WTC11 (cell line): ENCODE results near the gene FOXJ3. TPM values are rescaled to one million over a fixed set of nuclear protein-coding genes. Genes with fewer than 3 reads are reported as not detected.

Experiments used
- ARID4B ChIP-seq: sonication (generic); formaldehyde crosslinking; IDR thresholded peaks from 2 replicates; pipeline ENCODE4 v1.8.0; 2023; ENCODE audit warnings: missing genetic modification reagents, mild to moderate bottlenecking, borderline replicate concordance
- ATF1 ChIP-seq: sonication (generic); formaldehyde crosslinking; IDR thresholded peaks from 2 replicates; pipeline ENCODE4 v1.8.1; 2023; ENCODE audit warnings: mild to moderate bottlenecking, moderate library complexity, missing genetic modification reagents
- CDX4 ChIP-seq: fragments of 250-450 bp; sonication (Bioruptor Pico); IDR thresholded peaks from 2 replicates; pipeline ENCODE4 v1.9.0; 2021; ENCODE audit warnings: moderate library complexity, mild to moderate bottlenecking, inconsistent platforms, borderline replicate concordance
- E2F4 ChIP-seq: sonication (generic); formaldehyde crosslinking; IDR thresholded peaks from 2 replicates; pipeline ENCODE4 v1.8.1; 2022; ENCODE audit warnings: low read depth, mild to moderate bottlenecking, moderate library complexity, missing genetic modification reagents, borderline replicate concordance
- E2F5 ChIP-seq: sonication (generic); formaldehyde crosslinking; IDR thresholded peaks from 2 replicates; pipeline ENCODE4 v1.8.1; 2022; ENCODE audit warnings: mild to moderate bottlenecking, moderate library complexity, missing genetic modification reagents
- ERG ChIP-seq: fragments of 250-450 bp; sonication (Bioruptor Pico); IDR thresholded peaks from 2 replicates; pipeline ENCODE4 v1.8.0; 2021; ENCODE audit warnings: mild to moderate bottlenecking
- ETV6 ChIP-seq: sonication (generic); formaldehyde crosslinking; IDR thresholded peaks from 2 replicates; pipeline ENCODE4 v1.8.1; 2022; ENCODE audit warnings: mild to moderate bottlenecking, missing genetic modification reagents
- GRHL2 ChIP-seq: fragments of 250-450 bp; sonication (Bioruptor Pico); IDR thresholded peaks from 2 replicates; pipeline ENCODE4 v1.8.0; 2022; ENCODE audit warnings: mild to moderate bottlenecking, moderate library complexity; ENCODE audit not compliant: insufficient replicate concordance, severe bottlenecking
- IRF2 ChIP-seq: sonication (generic); formaldehyde crosslinking; IDR thresholded peaks from 2 replicates; pipeline ENCODE4 v1.8.0; 2022; ENCODE audit warnings: low read depth, missing genetic modification reagents, borderline replicate concordance
- JUN ChIP-seq: sonication (generic); formaldehyde crosslinking; IDR thresholded peaks from 2 replicates; pipeline ENCODE4 v1.8.0; 2023; ENCODE audit warnings: mild to moderate bottlenecking, missing genetic modification reagents
- KAT7 ChIP-seq: sonication (generic); formaldehyde crosslinking; IDR thresholded peaks from 2 replicates; pipeline ENCODE4 v1.8.1; 2023; ENCODE audit warnings: missing genetic modification reagents, mild to moderate bottlenecking, borderline replicate concordance
- PRRX2 ChIP-seq: fragments of 250-450 bp; sonication (Bioruptor Pico); IDR thresholded peaks from 2 replicates; pipeline ENCODE4 v1.8.0; 2021; ENCODE audit warnings: mild to moderate bottlenecking
- RELA ChIP-seq: sonication (generic); formaldehyde crosslinking; IDR thresholded peaks from 2 replicates; pipeline ENCODE4 v1.8.1; 2022; ENCODE audit warnings: missing genetic modification reagents, mild to moderate bottlenecking, borderline replicate concordance
- TCF7 ChIP-seq: sonication (generic); formaldehyde crosslinking; IDR thresholded peaks from 2 replicates; pipeline ENCODE4 v1.8.0; 2022; ENCODE audit warnings: mild to moderate bottlenecking, low read depth, missing genetic modification reagents, moderate library complexity
- TP53 ChIP-seq: sonication (generic); formaldehyde crosslinking; IDR thresholded peaks from 2 replicates; pipeline ENCODE4 v1.8.1; 2023; ENCODE audit warnings: mild to moderate bottlenecking, missing genetic modification reagents
- USF1 ChIP-seq: sonication (generic); formaldehyde crosslinking; IDR thresholded peaks from 2 replicates; pipeline ENCODE4 v1.8.0; 2022; ENCODE audit warnings: mild to moderate bottlenecking, missing genetic modification reagents
- USF2 ChIP-seq: sonication (generic); formaldehyde crosslinking; IDR thresholded peaks from 2 replicates; pipeline ENCODE4 v1.8.1; 2023; ENCODE audit warnings: mild to moderate bottlenecking, missing genetic modification reagents, moderate library complexity
- ZNF121 ChIP-seq: sonication (generic); formaldehyde crosslinking; IDR thresholded peaks from 2 replicates; pipeline ENCODE4 v1.8.0; 2023; ENCODE audit warnings: missing genetic modification reagents
- ZNF281 ChIP-seq: sonication (generic); formaldehyde crosslinking; IDR thresholded peaks from 2 replicates; pipeline ENCODE4 v1.8.0; 2023; ENCODE audit warnings: mild to moderate bottlenecking, missing genetic modification reagents
- ZNF425 ChIP-seq: fragments of 250-450 bp; sonication (Bioruptor Pico); conservative IDR thresholded peaks from 2 replicates; pipeline ENCODE4 v1.9.0; 2021; ENCODE audit warnings: mild to moderate bottlenecking
- ZNF671 ChIP-seq: fragments of 250-450 bp; sonication (Bioruptor Pico); IDR thresholded peaks from 2 replicates; pipeline ENCODE4 v1.8.0; 2021; ENCODE audit warnings: mild to moderate bottlenecking
- total RNA-seq: library from RNA; stranded (reverse); gene quantifications from 3 replicates; pipeline ENCODE4 v1.2.3, GENCODE V29; 2021

The FOXJ3 gene
- total RNA-seq, 1 experiment from 2014 or later: 43.3 TPM

- TF ChIP-seq E2F5 (CRISPR knock-in tag): 0 out of 2 replicates have a peak, but pooled peaks have one; percentile 16
- TF ChIP-seq USF2 (CRISPR knock-in tag): peak; percentile 46
- no peak; the same call in none of the 2 replicates for TF ChIP-seq RELA (CRISPR knock-in tag)
- peak; percentile 71; the same call in 1 of the 2 replicates for TF ChIP-seq TCF7 (CRISPR knock-in tag)
- peak; percentile 38; the same call in 1 of the 2 replicates for TF ChIP-seq JUN (CRISPR knock-in tag)
- 0 out of 2 replicates have a peak, but pooled peaks have one; percentile 33 for TF ChIP-seq ZNF121 (CRISPR knock-in tag)
- peak; percentile 89 for TF ChIP-seq ETV6 (CRISPR knock-in tag)
- TF ChIP-seq IRF2 (CRISPR knock-in tag): peak; percentile 77; the same call in 1 of the 2 replicates
- no peak for TF ChIP-seq TP53 (CRISPR knock-in tag)
- peak; percentile 38; the same call in 1 of the 2 replicates for TF ChIP-seq KAT7 (CRISPR knock-in tag)
- no peak for TF ChIP-seq ATF1 (CRISPR knock-in tag)
- no peak for TF ChIP-seq GRHL2 (CRISPR knock-in tag)
- TF ChIP-seq CDX4: no peak
- TF ChIP-seq PRRX2 (CRISPR knock-in tag): no peak
- TF ChIP-seq ZNF425: no peak
- peak; percentile 51; the same call in 1 of the 2 replicates for TF ChIP-seq USF1 (CRISPR knock-in tag)
- TF ChIP-seq ZNF281 (CRISPR knock-in tag): peak; percentile 77
- TF ChIP-seq ARID4B: peak; percentile 92; the same call in 1 of the 2 replicates
- TF ChIP-seq ERG (CRISPR knock-in tag): no peak
- TF ChIP-seq E2F4 (CRISPR knock-in tag): peak; percentile 80; the same call in 1 of the 2 replicates
- TF ChIP-seq ZNF671 (CRISPR knock-in tag): no peak
These were observed at the start of gene FOXJ3 (continued) for GRCh38 chr1:42335050-42335808.
